Muscle layer of colon (tissue), 2 donors: ENCODE data around the gene CTSZ.

Experiments used
- H3K27ac ChIP-seq: one replicate; pipeline ENCODE4 v1.7.0; 2013; ENCODE audit warnings: low read depth, mild to moderate bottlenecking, low read length, moderate library complexity
- H3K27me3 ChIP-seq, 2 donors: one replicate each; pipeline ENCODE4 v1.7.0; 2013; ENCODE audit warnings: low read length in 2 of 2, mild to moderate bottlenecking in 2 of 2; ENCODE audit not compliant: insufficient read depth in 2 of 2, control insufficient read depth in 1 of 2
- H3K36me3 ChIP-seq: one replicate; pipeline ENCODE4 v1.7.0; 2013; ENCODE audit warnings: mild to moderate bottlenecking, low read length; ENCODE audit not compliant: insufficient read depth
- H3K4me1 ChIP-seq: one replicate; pipeline ENCODE4 v1.7.0; 2013; ENCODE audit warnings: mild to moderate bottlenecking, low read length; ENCODE audit not compliant: insufficient read depth
- H3K4me3 ChIP-seq, 2 donors: one replicate each; pipeline ENCODE4 v1.7.0; 2013; ENCODE audit warnings: low read length in 2 of 2, low read depth in 1 of 2, mild to moderate bottlenecking in 1 of 2, moderate library complexity in 1 of 2
- H3K9ac ChIP-seq: one replicate; pipeline ENCODE4 v1.7.0; 2013; ENCODE audit warnings: low read length
- H3K9me3 ChIP-seq: one replicate; pipeline ENCODE4 v1.7.0; 2013; ENCODE audit warnings: mild to moderate bottlenecking, low read length
- donor health status: abdominal sarcoma.
- donor health status: Adenocarcinoma of cecum.

The CTSZ gene

GRCh38 chr20:59030911-59031563, 24.0 kb upstream of the CTSZ start:
- H3K4me1 ChIP-seq = peaks cover 47% of the 10 kb centered on the region
- H3K36me3 ChIP-seq = peaks cover 39% of the 10 kb centered on the region
- H3K27me3 ChIP-seq = no peaks in the 10 kb centered on the region
- H3K9me3 ChIP-seq = no peaks in the 10 kb centered on the region
- peak overlapping the region; percentile 60 to 93 for H3K4me3 ChIP-seq
- H3K27ac ChIP-seq = no peak overlapping the region
- H3K9ac ChIP-seq = peak overlapping the region; percentile 26

GRCh38 chr20:59028812-59029211, 21.8 kb upstream of the CTSZ start:
- Histone ChIP-seq H3K27ac (no peak overlapping the region), H3K36me3 (peaks cover 43% of the 10 kb centered on the region), H3K9ac (no peak overlapping the region), H3K4me1 (peaks cover 47% of the 10 kb centered on the region), H3K4me3 (peak overlapping the region in 1 of 2 donors; percentile 1), H3K27me3 (no peaks in the 10 kb centered on the region), H3K9me3 (no peaks in the 10 kb centered on the region)

GRCh38 chr20:59027741-59028320, 20.8 kb upstream of the CTSZ start:
- Histone ChIP-seq H3K9me3 (no peaks in the 10 kb centered on the region), H3K27me3 (no peaks in the 10 kb centered on the region), H3K9ac (no peak overlapping the region), H3K36me3 (peaks cover 49% of the 10 kb centered on the region), H3K27ac (no peak overlapping the region), H3K4me1 (peaks cover 47% of the 10 kb centered on the region), H3K4me3 (no peak overlapping the region)

GRCh38 chr20:59026904-59027740, 20.1 kb upstream of the CTSZ start:
- Histone ChIP-seq H3K27ac (no peak overlapping the region), H3K27me3 (no peaks in the 10 kb centered on the region), H3K4me1 (peaks cover 47% of the 10 kb centered on the region), H3K4me3 (no peak overlapping the region), H3K9ac (no peak overlapping the region), H3K9me3 (no peaks in the 10 kb centered on the region), H3K36me3 (peaks cover 49% of the 10 kb centered on the region)

- Histone ChIP-seq H3K9ac (no peak overlapping the region), H3K4me3 (no peak overlapping the region), H3K27ac (no peak overlapping the region), H3K36me3 (peaks cover 49% of the 10 kb centered on the region), H3K4me1 (peaks cover 38% of the 10 kb centered on the region), H3K27me3 (no peaks in the 10 kb centered on the region), H3K9me3 (no peaks in the 10 kb centered on the region)
Observed at GRCh38 chr20:59025511-59025910, 18.5 kb upstream of the CTSZ start.

- Histone ChIP-seq H3K27me3 (no peaks in the 10 kb centered on the region), H3K36me3 (peaks cover 46% of the 10 kb centered on the region), H3K4me3 (no peak overlapping the region), H3K4me1 (peaks cover 34% of the 10 kb centered on the region), H3K9me3 (no peaks in the 10 kb centered on the region), H3K9ac (no peak overlapping the region), H3K27ac (no peak overlapping the region)
Observed at GRCh38 chr20:59025086-59025485, 18.0 kb upstream of the CTSZ start.

GRCh38 chr20:59024111-59024530, 17.1 kb upstream of the CTSZ start:
- Histone ChIP-seq H3K9me3 (no peaks in the 10 kb centered on the region), H3K4me3 (no peak overlapping the region), H3K4me1 (peaks cover 24% of the 10 kb centered on the region), H3K9ac (no peak overlapping the region), H3K36me3 (peaks cover 38% of the 10 kb centered on the region), H3K27ac (no peak overlapping the region), H3K27me3 (no peaks in the 10 kb centered on the region)

- Histone ChIP-seq H3K9ac (no peak overlapping the region), H3K4me1 (peaks cover 19% of the 10 kb centered on the region), H3K27ac (no peak overlapping the region), H3K27me3 (no peaks in the 10 kb centered on the region), H3K4me3 (no peak overlapping the region), H3K9me3 (no peaks in the 10 kb centered on the region), H3K36me3 (peaks cover 33% of the 10 kb centered on the region)
Observed at GRCh38 chr20:59023616-59024015, 16.6 kb upstream of the CTSZ start.

GRCh38 chr20:59022754-59023153, 15.7 kb upstream of the CTSZ start:
- H3K27me3 ChIP-seq = no peaks in the 10 kb centered on the region
- no peak overlapping the region for H3K27ac ChIP-seq
- H3K9me3 ChIP-seq = no peaks in the 10 kb centered on the region
- peaks cover 26% of the 10 kb centered on the region for H3K36me3 ChIP-seq
- H3K9ac ChIP-seq = no peak overlapping the region
- no peak overlapping the region for H3K4me3 ChIP-seq
- H3K4me1 ChIP-seq = peaks cover 11% of the 10 kb centered on the region

GRCh38 chr20:59020938-59021551, 14.0 kb upstream of the CTSZ start:
- peaks cover 18% of the 10 kb centered on the region for H3K36me3 ChIP-seq
- H3K4me3 ChIP-seq = no peak overlapping the region

GRCh38 chr20:59019217-59019616, 12.2 kb upstream of the CTSZ start, which contains the start of gene TUBB1:
TUBB1 (plus strand) TSS chr20:59019429; CDS start chr20:59019523, 94 bp downstream.
- H3K9ac ChIP-seq = no peak within 1 kb of the TSS
- no peaks in the 10 kb centered on the region for H3K9me3 ChIP-seq
- peaks cover 10% of the 10 kb centered on the region for H3K36me3 ChIP-seq
- H3K4me3 ChIP-seq = no peak within 1 kb of the TSS
- H3K4me1 ChIP-seq = no peaks in the 10 kb centered on the region
- H3K27ac ChIP-seq = no peak within 1 kb of the TSS
- H3K27me3 ChIP-seq = no peaks in the 10 kb centered on the region

More at GRCh38 chr20:59020938-59021551, 14.0 kb upstream of the CTSZ start:
- H3K27ac ChIP-seq = no peak overlapping the region
- no peaks in the 10 kb centered on the region for H3K4me1 ChIP-seq
- H3K27me3 ChIP-seq = no peaks in the 10 kb centered on the region
- no peaks in the 10 kb centered on the region for H3K9me3 ChIP-seq
- no peak overlapping the region for H3K9ac ChIP-seq
